IMR-90 (cell line): Measurements from ENCODE around the gene COQ2. TPM values are rescaled to one million over a fixed set of nuclear protein-coding genes. Genes with fewer than 3 reads are reported as not detected.

Experiments
- ATAC-seq: fragments of 200-7000 bp; cut with Tn5 transposase; 2 replicates; pipeline ENCODE4 v1.9.1; 2020; ENCODE audit warnings: low read depth, mild to moderate bottlenecking, moderate library complexity
- BruUV-seq: library from RNA; stranded (reverse); fragments of 400-500 nt; replicated peaks from 2 replicates; lab custom pipeline; 2021; lab: Mats Ljungman, UMichigan
- CTCF ChIA-PET: fragments of 300-600 bp; formaldehyde crosslinking; extraction: SDS; loops from one replicate; lab custom pipeline; 2021; ENCODE audit warnings: antibody characterized with exemption; lab: Yijun Ruan, JAX
- POLR2A ChIA-PET: fragments of 300-600 bp; sonication (Branson Sonifier 250); formaldehyde crosslinking; loops from one replicate; lab custom pipeline; 2022; ENCODE audit warnings: antibody characterized with exemption; ENCODE audit not compliant: unreplicated experiment; lab: Charles Lee
- DNase-seq: peaks from one replicate; pipeline ENCODE4 v3.0.0; 2013
- H2AFZ ChIP-seq: replicated peaks from 2 replicates; pipeline ENCODE3; 2013; ENCODE audit warnings: low read length, mild to moderate bottlenecking; ENCODE audit not compliant: poor library complexity
- H2AK5ac ChIP-seq: 2 replicates; pipeline ENCODE4 v1.6.1; 2013; ENCODE audit warnings: low read depth, low read length, inconsistent platforms
- H2AK9ac ChIP-seq: replicated peaks from 2 replicates; pipeline ENCODE3; 2013; ENCODE audit warnings: mild to moderate bottlenecking, low read depth, low read length, moderate library complexity; ENCODE audit not compliant: poor library complexity
- H2BK120ac ChIP-seq: 2 replicates; pipeline ENCODE4 v1.6.1; 2013; ENCODE audit warnings: low read depth, low read length, inconsistent platforms
- H2BK15ac ChIP-seq: 3 replicates; pipeline ENCODE4 v1.6.1; 2013; ENCODE audit warnings: low read depth, low read length, inconsistent platforms
- H2BK20ac ChIP-seq: 2 replicates; pipeline ENCODE4 v1.6.1; 2013; ENCODE audit warnings: low read depth, mild to moderate bottlenecking, inconsistent platforms, low read length, moderate library complexity
- H2BK5ac ChIP-seq: 2 replicates; pipeline ENCODE4 v1.6.1; 2013; ENCODE audit warnings: mild to moderate bottlenecking, low read depth, low read length, inconsistent platforms; ENCODE audit not compliant: poor library complexity, severe bottlenecking
- H3K14ac ChIP-seq: replicated peaks from 2 replicates; pipeline ENCODE4 v1.6.1; 2013; ENCODE audit warnings: low read depth, low read length, inconsistent platforms
- H3K18ac ChIP-seq: 2 replicates; pipeline ENCODE4 v1.6.1; 2013; ENCODE audit warnings: low read depth, low read length, control low read depth
- H3K23ac ChIP-seq: 2 replicates; pipeline ENCODE4 v1.6.1; 2013; ENCODE audit warnings: low read depth, low read length, inconsistent platforms
- H3K27ac ChIP-seq: 2 replicates; pipeline ENCODE4 v1.5.1; 2013; ENCODE audit warnings: mild to moderate bottlenecking, control low read depth, low read length; ENCODE audit not compliant: insufficient read depth
- H3K27me3 ChIP-seq: 2 replicates; pipeline ENCODE4 v1.6.1; 2013; ENCODE audit warnings: low read length; ENCODE audit not compliant: control insufficient read depth, insufficient read depth
- H3K36me3 ChIP-seq: 2 replicates; pipeline ENCODE4 v1.6.1; 2013; ENCODE audit warnings: low read length, mixed read lengths; ENCODE audit not compliant: control insufficient read depth, insufficient read depth
- H3K4ac ChIP-seq: 2 replicates; pipeline ENCODE4 v1.6.1; 2013; ENCODE audit warnings: low read depth, low read length, inconsistent platforms
- H3K4me1 ChIP-seq: 2 replicates; pipeline ENCODE4 v1.6.1; 2013; ENCODE audit warnings: low read length, mixed read lengths; ENCODE audit not compliant: control insufficient read depth, insufficient read depth
- H3K4me2 ChIP-seq: 2 replicates; pipeline ENCODE4 v1.6.1; 2013; ENCODE audit warnings: low read depth, mild to moderate bottlenecking, control low read depth, low read length, moderate library complexity
- H3K4me3 ChIP-seq: 2 replicates; pipeline ENCODE4 v1.5.1; 2013; ENCODE audit warnings: low read depth, mild to moderate bottlenecking, control low read depth, low read length, moderate library complexity; ENCODE audit not compliant: insufficient read depth
- H3K56ac ChIP-seq: 2 replicates; pipeline ENCODE4 v1.6.1; 2013; ENCODE audit warnings: low read length, inconsistent platforms; ENCODE audit not compliant: insufficient read depth; ENCODE audit errors: extremely low read depth
- H3K79me1 ChIP-seq, 2 experiments: 2 replicates each; pipeline ENCODE4 v1.6.1; 2013; ENCODE audit warnings: low read length in 2 of 2, inconsistent platforms in 1 of 2, low read depth in 1 of 2
- H3K9ac ChIP-seq: 2 replicates; pipeline ENCODE4 v1.6.1; 2013; ENCODE audit warnings: low read depth, low read length, control low read depth
- H3K9me1 ChIP-seq: 2 replicates; pipeline ENCODE4 v1.6.1; 2013; ENCODE audit warnings: low read length, inconsistent platforms; ENCODE audit not compliant: insufficient read depth
- H3K9me3 ChIP-seq: 2 replicates; pipeline ENCODE4 v1.6.1; 2013; ENCODE audit warnings: low read length; ENCODE audit not compliant: control insufficient read depth, insufficient read depth
- H4K20me1 ChIP-seq: 2 replicates; pipeline ENCODE4 v1.6.1; 2013; ENCODE audit warnings: low read length, inconsistent platforms; ENCODE audit not compliant: insufficient read depth
- H4K5ac ChIP-seq: 2 replicates; pipeline ENCODE4 v1.6.1; 2013; ENCODE audit warnings: mild to moderate bottlenecking, low read depth, low read length, control low read depth
- H4K8ac ChIP-seq, 2 experiments: 2 replicates each; pipeline ENCODE4 v1.6.1; 2013; ENCODE audit warnings: low read depth in 2 of 2, low read length in 2 of 2, control low read depth in 1 of 2, inconsistent platforms in 1 of 2
- H4K91ac ChIP-seq: 2 replicates; pipeline ENCODE4 v1.6.1; 2013; ENCODE audit warnings: low read depth, low read length, inconsistent platforms; ENCODE audit not compliant: insufficient read depth
- BHLHE40 ChIP-seq: fragments of 150-350 bp; IDR thresholded peaks from 2 replicates; pipeline ENCODE4 v1.6.1; 2016; ENCODE audit warnings: mild to moderate bottlenecking, low read depth, low read length
- CEBPB ChIP-seq: IDR thresholded peaks from 2 replicates; pipeline ENCODE4 v1.6.1; 2012; ENCODE audit warnings: low read depth, low read length, improper control_type of control experiment
- CHD1 ChIP-seq: IDR thresholded peaks from 2 replicates; pipeline ENCODE4 v1.6.1; 2012; ENCODE audit warnings: low read depth, low read length, improper control_type of control experiment
- CTCF ChIP-seq: conservative IDR thresholded peaks from 2 replicates; pipeline ENCODE4 v1.5.1; 2012; ENCODE audit warnings: mild to moderate bottlenecking, low read depth, low read length, improper control_type of control experiment
- ELK1 ChIP-seq: fragments of 150-350 bp; IDR thresholded peaks from 2 replicates; pipeline ENCODE4 v1.6.1; 2016; ENCODE audit warnings: low read depth, mild to moderate bottlenecking, low read length, moderate library complexity, borderline replicate concordance
- FOS ChIP-seq: fragments of 150-350 bp; IDR thresholded peaks from 2 replicates; pipeline ENCODE4 v1.6.1; 2016; ENCODE audit warnings: low read depth, low read length
- MAFK ChIP-seq: IDR thresholded peaks from 2 replicates; pipeline ENCODE4 v1.6.1; 2012; ENCODE audit warnings: low read depth, low read length, improper control_type of control experiment
- MAZ ChIP-seq: IDR thresholded peaks from 2 replicates; pipeline ENCODE4 v1.6.1; 2012; ENCODE audit warnings: low read depth, mild to moderate bottlenecking, low read length, improper control_type of control experiment, moderate library complexity, borderline replicate concordance
- MXI1 ChIP-seq: IDR thresholded peaks from 2 replicates; pipeline ENCODE4 v1.6.1; 2012; ENCODE audit warnings: low read depth, mild to moderate bottlenecking, low read length, moderate library complexity, borderline replicate concordance
- NFE2L2 ChIP-seq: fragments of 150-350 bp; IDR thresholded peaks from 2 replicates; pipeline ENCODE4 v1.6.1; 2016; ENCODE audit warnings: low read depth, mild to moderate bottlenecking, low read length
- POLR2A ChIP-seq: IDR thresholded peaks from 2 replicates; pipeline ENCODE4 v1.6.1; 2012; ENCODE audit warnings: mild to moderate bottlenecking, low read depth, low read length
- RAD21 ChIP-seq: IDR thresholded peaks from 2 replicates; pipeline ENCODE4 v1.6.1; 2012; ENCODE audit warnings: low read length, improper control_type of control experiment
- RCOR1 ChIP-seq: IDR thresholded peaks from 2 replicates; pipeline ENCODE4 v1.6.1; 2012; ENCODE audit warnings: mild to moderate bottlenecking, low read length, improper control_type of control experiment; ENCODE audit not compliant: insufficient replicate concordance
- RFX5 ChIP-seq: IDR thresholded peaks from 2 replicates; pipeline ENCODE4 v1.8.0; 2012; ENCODE audit warnings: low read depth, mild to moderate bottlenecking, low read length, moderate library complexity
- SMC3 ChIP-seq: fragments of 150-350 bp; IDR thresholded peaks from 2 replicates; pipeline ENCODE4 v1.6.1; 2016; ENCODE audit warnings: low read depth, mild to moderate bottlenecking, antibody characterized with exemption, low read length, moderate library complexity
- USF2 ChIP-seq: fragments of 150-350 bp; IDR thresholded peaks from 2 replicates; pipeline ENCODE4 v1.6.1; 2017; ENCODE audit warnings: mild to moderate bottlenecking, antibody characterized with exemption, low read length, low read depth
- WGBS, 2 experiments: methylation state at CpG; one replicate each; pipeline versions ENCODE4 v1.1.5 to v1.1.7; 2013; ENCODE audit warnings: missing lambda C conversion rate in 2 of 2; ENCODE audit not compliant: insufficient read length in 1 of 2; ENCODE audit errors: extremely low coverage in 2 of 2; 5-methylcytosine and 5-hydroxymethylcytosine counted together
- dilution Hi-C: fragments of 300-500 bp; cut with HindIII; formaldehyde crosslinking; loops from one replicate; pipeline ENCODE4 v1.14.3; 2018; ENCODE audit warnings: low sequenced_read_pairs; ENCODE audit not compliant: unreplicated experiment
- in situ Hi-C: fragments of 300-500 bp; cut with MboI; formaldehyde crosslinking; loops from 3 replicates; pipeline ENCODE4 v1.14.3; 2019; ENCODE audit warnings: low sequenced_read_pairs, inconsistent platforms, mixed read lengths
- intact Hi-C: fragments of 100-400 bp; cut with micrococcal nuclease; formaldehyde crosslinking; loops from 2 replicates; pipeline ENCODE4 v1.10.0; 2022
- polyA plus RNA-seq, 3 experiments: library from polyadenylated mRNA; depleted of rRNA; stranded (reverse); fragments of >200 nt; gene quantifications; 2 replicates each; pipeline ENCODE4 v1.2.3, GENCODE V29; 2012; ENCODE audit warnings: low replicate concordance in 1 of 3
- total RNA-seq: library from RNA; depleted of rRNA; stranded (reverse); fragments of >200 nt; gene quantifications from 2 replicates; pipeline ENCODE4 v1.2.3, GENCODE V29; 2012

Gene COQ2
- total and polyA plus RNA-seq, 2 of the 4 experiments (the other 2 are of a cell fraction) = 7.3 to 7.4 TPM

GRCh38 chr4:83293305-83294046, 8.9 kb upstream of the COQ2 start:
- Histone ChIP-seq H3K36me3 (no peaks in the 10 kb centered on the region), H2BK15ac (no peak overlapping the region), H3K4me3 (no peak overlapping the region), H3K18ac (no peak overlapping the region), H3K56ac (no peak overlapping the region), H3K9me3 (no peaks in the 10 kb centered on the region), H2AFZ (no peak overlapping the region), H4K20me1 (no peaks in the 10 kb centered on the region), H3K27me3 (peaks cover 3% of the 10 kb centered on the region), H2AK5ac (no peak overlapping the region), H2BK120ac (no peak overlapping the region), H3K23ac (no peak overlapping the region), H3K4ac (no peak overlapping the region), H3K14ac (no peak overlapping the region), H4K5ac (no peak overlapping the region), H3K79me1 (no peaks in the 10 kb centered on the region), H3K9me1 (no peaks in the 10 kb centered on the region), H4K8ac (no peak overlapping the region), H3K9ac (no peak overlapping the region), H2BK5ac (no peak overlapping the region), H3K4me1 (no peaks in the 10 kb centered on the region), H2AK9ac (no peak overlapping the region), H3K27ac (no peak overlapping the region), H2BK20ac (no peak overlapping the region), H4K91ac (no peak overlapping the region), H3K4me2 (no peak overlapping the region)
- dilution Hi-C loops = no loop called here
- ATAC-seq (no peak), DNase-seq (no peak)
- POLR2A ChIA-PET = no interaction called here
- in situ Hi-C loops = no loop called here
- WGBS, 2 experiments = no CpG with 5 or more reads among the region's 8 CpGs
- no peak for TF ChIP-seq USF2
- no peak for TF ChIP-seq RAD21
- TF ChIP-seq MAFK = no peak
- TF ChIP-seq POLR2A = no peak
- no peak for TF ChIP-seq BHLHE40
- no peak for TF ChIP-seq MXI1
- no peak for TF ChIP-seq FOS
- no peak for TF ChIP-seq MAZ
- no peak for TF ChIP-seq ELK1
- no peak for TF ChIP-seq CHD1
- TF ChIP-seq RCOR1 = no peak
- no peak for TF ChIP-seq RFX5
- no peak for TF ChIP-seq CEBPB
- no peak for TF ChIP-seq NFE2L2
- no peak for TF ChIP-seq SMC3
- no peak for TF ChIP-seq CTCF
- intact Hi-C loops = no loop called here
- BruUV-seq = no TSS peak
- CTCF ChIA-PET = interaction anchor here (1.4 kb wide), 1 partner anchor 12 kb away, joined by 5 read pairs; no protein-coding TSS in a partner anchor
